Thyroid gland (tissue), 4 donors: ENCODE data around the gene HSPA4L.

ENCODE experiments used
- POLR2A ChIP-seq, 2 donors: fragments of 450-650 bp; IDR thresholded peaks; one replicate each; pipeline ENCODE4 v1.6.1; 2017; ENCODE audit warnings: antibody characterized with exemption in 2 of 2, mild to moderate bottlenecking in 2 of 2, moderate library complexity in 1 of 2
- TF ChIP-seq, protein P1 (sequence below), 6 experiments: fragments of 200-600 bp in 3 of 6; fragments of 450-650 bp in 3 of 6; sonication (generic) in 3 of 6; IDR thresholded peaks; one replicate each; pipeline ENCODE4 v1.5.1; 2016 to 2019; ENCODE audit warnings: antibody characterized with exemption in 6 of 6, mild to moderate bottlenecking in 2 of 6, inconsistent platforms in 1 of 6, moderate library complexity in 1 of 6

DNA sequence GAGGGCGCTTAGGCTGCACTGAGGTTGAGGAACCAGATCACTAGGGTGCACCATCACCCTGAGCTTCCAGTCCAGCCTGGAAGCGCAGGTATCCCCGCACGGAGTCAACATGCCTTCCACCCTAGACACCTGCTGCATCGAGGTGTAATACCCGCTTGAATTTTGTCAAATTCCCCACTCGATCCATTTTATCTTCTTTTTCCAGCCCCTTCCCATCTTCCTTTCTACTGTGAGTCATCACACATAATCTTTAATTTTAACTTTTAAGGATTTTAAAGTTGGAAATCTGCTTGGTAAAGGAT is 99.4 kb downstream of the HSPA4L start:
- TF ChIP-seq, protein P1, sequence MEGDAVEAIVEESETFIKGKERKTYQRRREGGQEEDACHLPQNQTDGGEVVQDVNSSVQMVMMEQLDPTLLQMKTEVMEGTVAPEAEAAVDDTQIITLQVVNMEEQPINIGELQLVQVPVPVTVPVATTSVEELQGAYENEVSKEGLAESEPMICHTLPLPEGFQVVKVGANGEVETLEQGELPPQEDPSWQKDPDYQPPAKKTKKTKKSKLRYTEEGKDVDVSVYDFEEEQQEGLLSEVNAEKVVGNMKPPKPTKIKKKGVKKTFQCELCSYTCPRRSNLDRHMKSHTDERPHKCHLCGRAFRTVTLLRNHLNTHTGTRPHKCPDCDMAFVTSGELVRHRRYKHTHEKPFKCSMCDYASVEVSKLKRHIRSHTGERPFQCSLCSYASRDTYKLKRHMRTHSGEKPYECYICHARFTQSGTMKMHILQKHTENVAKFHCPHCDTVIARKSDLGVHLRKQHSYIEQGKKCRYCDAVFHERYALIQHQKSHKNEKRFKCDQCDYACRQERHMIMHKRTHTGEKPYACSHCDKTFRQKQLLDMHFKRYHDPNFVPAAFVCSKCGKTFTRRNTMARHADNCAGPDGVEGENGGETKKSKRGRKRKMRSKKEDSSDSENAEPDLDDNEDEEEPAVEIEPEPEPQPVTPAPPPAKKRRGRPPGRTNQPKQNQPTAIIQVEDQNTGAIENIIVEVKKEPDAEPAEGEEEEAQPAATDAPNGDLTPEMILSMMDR (IDR thresholded peaks at IDR 0.05) = no peak
- no peak for TF ChIP-seq POLR2A (IDR thresholded peaks at IDR 0.05)
